Measurements from ENCODE around the gene CKS2. TPM values are rescaled to one million over a fixed set of nuclear protein-coding genes. Genes with fewer than 3 reads are reported as not detected.

Gene CKS2
- total RNA-seq, 1 experiment from 2014 or later = 260 TPM

DNA sequence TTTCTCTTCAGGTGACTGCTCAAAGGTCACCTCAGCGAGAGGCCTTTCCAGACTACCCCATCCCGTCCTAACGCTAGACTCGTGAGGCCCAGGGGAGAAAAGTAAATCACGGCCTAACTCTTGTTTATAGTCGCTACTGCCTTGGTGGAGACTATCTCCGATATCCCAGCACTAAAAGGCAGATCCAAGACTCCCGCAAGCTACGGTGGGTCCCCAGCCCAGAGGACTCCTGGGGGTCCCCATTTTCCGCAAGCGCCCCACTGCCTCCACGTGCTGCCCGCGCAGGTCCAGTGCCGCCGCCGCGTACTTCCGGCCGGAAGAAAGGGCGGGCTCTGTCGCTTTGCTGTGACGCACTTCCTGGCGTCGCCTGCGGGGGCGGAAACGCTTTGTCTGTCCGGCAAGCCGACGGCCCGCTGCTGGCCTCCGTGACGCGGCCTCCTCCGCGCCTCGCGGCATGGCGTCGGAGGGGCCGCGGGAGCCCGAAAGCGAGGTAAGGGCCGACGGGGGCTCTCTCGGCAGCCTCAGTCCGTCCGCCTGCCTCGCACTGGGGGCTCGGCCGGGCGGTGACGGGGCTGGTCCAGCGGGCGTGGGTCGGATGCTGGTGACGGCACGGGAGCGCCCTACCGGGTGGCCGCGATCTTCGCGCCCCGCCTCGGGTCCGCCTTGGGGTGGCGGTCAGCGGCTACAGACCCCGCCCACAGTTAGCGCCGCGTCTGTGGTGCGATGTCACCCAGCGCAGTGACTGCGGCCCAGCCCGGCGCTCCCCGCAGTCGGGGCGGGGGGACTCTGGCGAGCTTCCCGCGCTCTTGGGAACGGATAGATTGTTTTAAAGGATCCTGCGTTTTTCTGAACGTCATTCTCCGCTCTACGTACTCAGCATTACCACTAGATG is 7.4 kb downstream of the CKS2 start, which contains the start of gene SECISBP2:
Gene SECISBP2 (plus strand): TSS at position 378 of the 892 bp plus-strand sequence. CDS start 77 bp downstream, at position 455.
- Histone ChIP-seq H3K4me2 (peak within 1 kb of the TSS; percentile 92), H3K79me2 (ENCODE audit: low read depth) (peaks cover 88% of the 10 kb centered on the region), H4K20me1 (ENCODE audit: insufficient read depth) (peaks cover 11% of the 10 kb centered on the region; the same call in 1 of the 2 replicates), H3K36me3 (ENCODE audit: low read depth) (peaks cover 28% of the 10 kb centered on the region), H3K9me3 (ENCODE audit: insufficient read depth, low read depth) (no peaks in the 10 kb centered on the region), H3K27ac (peak within 1 kb of the TSS; percentile 93), H3K9me2 (ENCODE audit: insufficient read depth) (no peaks in the 10 kb centered on the region), H3K27me3 (ENCODE audit: insufficient read depth, low read depth) (no peaks in the 10 kb centered on the region), H3K4me1 (replicated peaks; ENCODE audit: insufficient read depth) (peaks cover 54% of the 10 kb centered on the region), H3F3A (ENCODE audit: insufficient read depth, low read depth) (peaks cover 48% of the 10 kb centered on the region), H3K4me3 (peak within 1 kb of the TSS; percentile 72), H2AFZ (peak within 1 kb of the TSS; percentile 60)
- ChIA-PET CTCF (interaction anchor here (0.6 to 1.8 kb wide), 2 partner anchors 230 to 273 kb away, joined by 3 to 6 read pairs; no protein-coding TSS in a partner anchor), POLR2A (ENCODE audit: unreplicated experiment) (no interaction called here)
- intact Hi-C loops (cut with micrococcal nuclease; ENCODE audit: unreplicated experiment) = loop anchor here (1.0 to 10.0 kb wide), 3 partner anchors 231 to 724 kb away; no protein-coding TSS in a partner anchor
- DNase-seq = peak; percentile 89 to 99
- no TSS peak for BruUV-seq (replicated peaks)
- TF ChIP-seq EZH2 (IDR thresholded peaks at IDR 0.05; ENCODE audit: low read depth) = no peak
- TF ChIP-seq, protein P1, sequence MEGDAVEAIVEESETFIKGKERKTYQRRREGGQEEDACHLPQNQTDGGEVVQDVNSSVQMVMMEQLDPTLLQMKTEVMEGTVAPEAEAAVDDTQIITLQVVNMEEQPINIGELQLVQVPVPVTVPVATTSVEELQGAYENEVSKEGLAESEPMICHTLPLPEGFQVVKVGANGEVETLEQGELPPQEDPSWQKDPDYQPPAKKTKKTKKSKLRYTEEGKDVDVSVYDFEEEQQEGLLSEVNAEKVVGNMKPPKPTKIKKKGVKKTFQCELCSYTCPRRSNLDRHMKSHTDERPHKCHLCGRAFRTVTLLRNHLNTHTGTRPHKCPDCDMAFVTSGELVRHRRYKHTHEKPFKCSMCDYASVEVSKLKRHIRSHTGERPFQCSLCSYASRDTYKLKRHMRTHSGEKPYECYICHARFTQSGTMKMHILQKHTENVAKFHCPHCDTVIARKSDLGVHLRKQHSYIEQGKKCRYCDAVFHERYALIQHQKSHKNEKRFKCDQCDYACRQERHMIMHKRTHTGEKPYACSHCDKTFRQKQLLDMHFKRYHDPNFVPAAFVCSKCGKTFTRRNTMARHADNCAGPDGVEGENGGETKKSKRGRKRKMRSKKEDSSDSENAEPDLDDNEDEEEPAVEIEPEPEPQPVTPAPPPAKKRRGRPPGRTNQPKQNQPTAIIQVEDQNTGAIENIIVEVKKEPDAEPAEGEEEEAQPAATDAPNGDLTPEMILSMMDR (conservative IDR thresholded peaks at IDR 0.05) = peak; percentile 74

DNA sequence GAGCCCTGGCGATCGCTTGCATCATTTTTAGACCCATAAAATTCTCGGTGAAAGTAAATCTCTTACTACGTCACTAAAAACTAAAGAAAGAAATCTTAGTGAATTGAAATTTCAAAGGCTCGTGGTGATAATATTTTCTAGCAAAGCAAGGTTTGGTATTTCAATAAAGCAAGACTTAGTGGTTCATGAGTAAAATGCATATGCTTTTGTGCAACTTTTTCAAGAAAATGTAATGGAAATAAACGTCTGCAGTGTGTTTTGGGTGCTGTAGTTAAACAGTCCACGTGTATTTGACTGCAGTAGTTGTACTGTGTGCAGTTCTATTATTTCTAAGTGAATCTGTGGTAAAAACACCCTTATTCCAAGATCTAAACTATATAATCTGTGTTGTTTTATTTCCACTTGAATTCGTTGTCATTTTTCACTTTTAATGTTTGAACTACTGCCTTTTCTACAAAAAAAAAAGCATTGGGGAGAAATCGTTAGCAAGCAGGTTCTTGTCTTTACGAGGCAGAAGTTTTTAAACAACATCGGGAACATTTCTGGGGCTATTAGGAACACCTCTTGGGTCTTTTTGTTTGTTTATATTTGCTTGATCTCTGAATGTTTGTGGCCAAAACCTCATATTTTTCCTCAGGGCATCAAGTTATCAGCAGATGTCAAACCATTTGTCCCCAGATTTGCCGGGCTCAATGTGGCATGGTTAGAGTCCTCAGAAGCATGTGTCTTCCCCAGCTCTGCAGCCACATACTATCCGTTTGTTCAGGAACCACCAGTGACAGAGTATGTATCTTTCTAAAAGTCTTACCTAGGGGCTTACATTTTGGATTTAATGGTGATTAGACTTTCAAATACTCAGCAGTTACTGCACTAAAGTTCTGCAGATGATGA is 8.3 kb downstream of the CKS2 start:
- no peak for TF ChIP-seq EZH2 (IDR thresholded peaks at IDR 0.05; ENCODE audit: low read depth)
- H3K79me2 ChIP-seq (ENCODE audit: low read depth) = peaks cover 82% of the 10 kb centered on the region
- H3K4me1 ChIP-seq (replicated peaks; ENCODE audit: insufficient read depth) = peaks cover 45% of the 10 kb centered on the region
- peaks cover 2% of the 10 kb centered on the region; the same call in 1 of the 2 replicates for H4K20me1 ChIP-seq (ENCODE audit: insufficient read depth)
- no peaks in the 10 kb centered on the region for H3K9me3 ChIP-seq (ENCODE audit: insufficient read depth, low read depth)
- no peak for DNase-seq
- POLR2A ChIA-PET (ENCODE audit: unreplicated experiment) = interaction anchor here (0.7 kb wide), 1 partner anchor 10 kb away, joined by 5 read pairs; no protein-coding TSS in a partner anchor
- peaks cover 26% of the 10 kb centered on the region for H3K36me3 ChIP-seq (ENCODE audit: low read depth)
- peaks cover 48% of the 10 kb centered on the region for H3F3A ChIP-seq (ENCODE audit: insufficient read depth, low read depth)
- no peaks in the 10 kb centered on the region for H3K9me2 ChIP-seq (ENCODE audit: insufficient read depth)
- TSS peak; percentile 5 for BruUV-seq (replicated peaks)
- H2AFZ ChIP-seq = peak overlapping the region; percentile 54
- peak overlapping the region; percentile 92 for H3K4me2 ChIP-seq
- CTCF ChIA-PET = interaction anchor here (0.6 to 1.8 kb wide), 2 partner anchors 229 to 272 kb away, joined by 3 to 6 read pairs; no protein-coding TSS in a partner anchor
- peak overlapping the region; percentile 72 for H3K4me3 ChIP-seq
- intact Hi-C loops (cut with micrococcal nuclease; ENCODE audit: unreplicated experiment) = loop anchor here (2.0 to 10.0 kb wide), 2 partner anchors 296 to 724 kb away; no protein-coding TSS in a partner anchor
- H3K27me3 ChIP-seq (ENCODE audit: insufficient read depth, low read depth) = no peaks in the 10 kb centered on the region
- peak overlapping the region; percentile 93 for H3K27ac ChIP-seq

DNA sequence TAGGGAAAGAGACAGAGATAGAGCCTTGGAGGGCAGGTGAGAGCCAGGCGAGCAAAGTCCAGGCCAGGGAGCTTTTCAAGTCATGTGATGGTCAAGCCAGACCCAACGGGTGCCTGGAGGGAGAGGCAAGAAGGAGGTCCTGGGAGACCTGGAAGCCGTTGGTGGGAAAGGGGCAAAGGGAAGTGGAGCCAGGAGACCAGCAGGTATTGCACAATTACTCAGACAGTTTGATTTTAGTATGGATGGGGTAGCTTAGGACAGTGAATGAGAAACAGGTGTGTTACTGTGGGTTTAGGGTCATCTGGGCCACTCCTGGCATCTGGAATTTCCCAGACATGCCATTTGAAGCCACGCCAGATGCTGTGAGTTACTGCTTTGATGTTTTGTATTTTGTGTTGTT is 12.4 kb downstream of the CKS2 start:
- Histone ChIP-seq H3K4me1 (replicated peaks; ENCODE audit: insufficient read depth) (peaks cover 13% of the 10 kb centered on the region; the same call in 1 of the 2 replicates), H3F3A (ENCODE audit: insufficient read depth, low read depth) (peaks cover 11% of the 10 kb centered on the region), H3K27ac (no peak overlapping the region), H3K79me2 (ENCODE audit: low read depth) (peaks cover 47% of the 10 kb centered on the region), H3K36me3 (ENCODE audit: low read depth) (peaks cover 16% of the 10 kb centered on the region), H4K20me1 (ENCODE audit: insufficient read depth) (no peaks in the 10 kb centered on the region; the same call in 1 of the 2 replicates), H3K4me2 (no peak overlapping the region), H2AFZ (no peak overlapping the region), H3K4me3 (no peak overlapping the region), H3K9me2 (ENCODE audit: insufficient read depth) (no peaks in the 10 kb centered on the region), H3K9me3 (ENCODE audit: insufficient read depth, low read depth) (no peaks in the 10 kb centered on the region), H3K27me3 (ENCODE audit: insufficient read depth, low read depth) (no peaks in the 10 kb centered on the region)
- no TSS peak for BruUV-seq (replicated peaks)
- CTCF ChIA-PET = no interaction called here
- POLR2A ChIA-PET (ENCODE audit: unreplicated experiment) = no interaction called here
- DNase-seq = no peak
- TF ChIP-seq EZH2 (IDR thresholded peaks at IDR 0.05; ENCODE audit: low read depth) = no peak
- TF ChIP-seq, protein P1 (conservative IDR thresholded peaks at IDR 0.05) = no peak
- intact Hi-C loops (cut with micrococcal nuclease; ENCODE audit: unreplicated experiment) = no loop called here
